Nephron progenitor cell (in vitro differentiated cells): Measurements from ENCODE around the gene TRIM71.

Source experiments
- DNase-seq: peaks from one replicate; pipeline ENCODE4 v3.0.0; 2021
- H3K27ac Mint-ChIP-seq: 2 replicates; pipeline ENCODE4 v1.8.0; 2021; ENCODE audit warnings: mild to moderate bottlenecking, moderate library complexity, mixed read lengths
- H3K27me3 Mint-ChIP-seq: 2 replicates; pipeline ENCODE4 v1.8.0; 2021; ENCODE audit warnings: mild to moderate bottlenecking, low read depth, mixed read lengths; ENCODE audit not compliant: poor library complexity
- H3K36me3 Mint-ChIP-seq: 2 replicates; pipeline ENCODE4 v1.8.0; 2021; ENCODE audit warnings: low read depth, mixed read lengths
- H3K4me1 Mint-ChIP-seq: 2 replicates; pipeline ENCODE4 v1.8.0; 2021; ENCODE audit warnings: mixed read lengths
- H3K4me3 Mint-ChIP-seq: 2 replicates; pipeline ENCODE4 v1.8.0; 2021; ENCODE audit warnings: mild to moderate bottlenecking, moderate library complexity, mixed read lengths
- H3K9me3 Mint-ChIP-seq: 2 replicates; pipeline ENCODE4 v1.8.0; 2021; ENCODE audit warnings: mild to moderate bottlenecking, moderate library complexity, mixed read lengths
- CTCF ChIP-seq: fragments of 200-600 bp; sonication (generic); IDR thresholded peaks from 2 replicates; pipeline ENCODE4 v1.5.0; 2021; ENCODE audit warnings: antibody characterized with exemption

The TRIM71 gene

GRCh38 chr3:32868719-32869512 is 51.1 kb downstream of the TRIM71 start:
- H3K4me3 Mint-ChIP-seq: peak overlapping the region; percentile 41
- DNase-seq: no peak
- peaks cover 4% of the 10 kb centered on the region for H3K27me3 Mint-ChIP-seq
- no peak for TF ChIP-seq CTCF
- peaks cover 31% of the 10 kb centered on the region for H3K36me3 Mint-ChIP-seq
- H3K4me1 Mint-ChIP-seq: peaks cover 100% of the 10 kb centered on the region
- no peaks in the 10 kb centered on the region for H3K9me3 Mint-ChIP-seq
- peak overlapping the region; percentile 98 for H3K27ac Mint-ChIP-seq

GRCh38 chr3:32869513-32870047 is 51.8 kb downstream of the TRIM71 start:
- peaks cover 99% of the 10 kb centered on the region for H3K4me1 Mint-ChIP-seq

GRCh38 chr3:32870373-32871095 is 52.7 kb downstream of the TRIM71 start:
- no peaks in the 10 kb centered on the region for H3K9me3 Mint-ChIP-seq
- no peak for TF ChIP-seq CTCF
- peak overlapping the region; percentile 84 for H3K27ac Mint-ChIP-seq
- peaks cover 89% of the 10 kb centered on the region for H3K4me1 Mint-ChIP-seq
- DNase-seq: no peak
- H3K36me3 Mint-ChIP-seq: peaks cover 31% of the 10 kb centered on the region
- H3K4me3 Mint-ChIP-seq: peak overlapping the region; percentile 72
- H3K27me3 Mint-ChIP-seq: peaks cover 4% of the 10 kb centered on the region

More at GRCh38 chr3:32869513-32870047, 51.8 kb downstream of the TRIM71 start:
- H3K9me3 Mint-ChIP-seq: no peaks in the 10 kb centered on the region
- peaks cover 4% of the 10 kb centered on the region for H3K27me3 Mint-ChIP-seq
- H3K4me3 Mint-ChIP-seq: peak overlapping the region; percentile 67
- DNase-seq: peak; percentile 79
- no peak for TF ChIP-seq CTCF
- peak overlapping the region; percentile 98 for H3K27ac Mint-ChIP-seq
- peaks cover 31% of the 10 kb centered on the region for H3K36me3 Mint-ChIP-seq

- TF ChIP-seq CTCF: no peak
- Mint-ChIP-seq H3K9me3 (no peaks in the 10 kb centered on the region), H3K27me3 (peaks cover 4% of the 10 kb centered on the region), H3K27ac (peak overlapping the region; percentile 84), H3K4me3 (peak overlapping the region; percentile 72), H3K36me3 (peaks cover 33% of the 10 kb centered on the region), H3K4me1 (peaks cover 82% of the 10 kb centered on the region)
- DNase-seq: no peak
Measured at GRCh38 chr3:32871273-32871672, 53.5 kb downstream of the TRIM71 start.

- DNase-seq: no peak
- TF ChIP-seq CTCF: no peak
- Mint-ChIP-seq H3K36me3 (peaks cover 41% of the 10 kb centered on the region), H3K27ac (peak overlapping the region; percentile 75), H3K4me3 (peak overlapping the region; percentile 61), H3K27me3 (peaks cover 4% of the 10 kb centered on the region), H3K9me3 (peaks cover 4% of the 10 kb centered on the region), H3K4me1 (peaks cover 72% of the 10 kb centered on the region)
Measured at GRCh38 chr3:32872487-32873382, 54.9 kb downstream of the TRIM71 start.
